ENCODE data around the gene PTPN3. TPM values are rescaled to one million over a fixed set of nuclear protein-coding genes. Genes with fewer than 3 reads are reported as not detected.
A peak's percentile ranks its signal among the peaks of the same experiment; 100 is the strongest.

PTPN3 gene
- total and polyA plus RNA-seq, 7 experiments from 2014 or later = 0.89 TPM; not detected in 6

DNA sequence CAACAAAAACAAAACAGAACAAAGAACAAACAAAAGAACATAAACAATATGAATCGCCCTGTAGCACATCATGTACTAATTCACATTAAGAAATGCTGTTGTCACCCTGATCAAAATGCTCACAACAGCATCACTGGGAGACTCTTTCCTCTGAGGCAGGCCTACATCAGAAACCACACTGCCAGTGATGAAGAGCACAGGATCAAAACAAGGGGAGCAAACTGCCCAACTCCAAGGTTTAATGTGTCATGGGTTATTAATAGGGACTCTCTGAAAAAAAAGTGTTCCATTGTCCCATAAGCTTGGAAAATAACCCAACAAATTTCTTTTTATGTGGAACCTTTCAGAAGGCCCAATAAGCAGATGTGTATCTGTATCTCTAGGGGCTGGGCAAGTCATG is 74.2 kb downstream of the PTPN3 start:
- intact Hi-C loops (cut with micrococcal nuclease) = no loop called here
- H3K27ac ChIP-seq (ENCODE audit: low read depth, low read length) = no peak overlapping the region
- Mint-ChIP-seq H3K27ac (no peak overlapping the region), H3K36me3 (no peaks in the 10 kb centered on the region), H3K9me3 (no peaks in the 10 kb centered on the region), H3K4me3 (no peak overlapping the region), H3K27me3 (peaks cover 0 to 24% (median 6%) of the 10 kb centered on the region in 5 donors), H3K4me1 (peaks cover 0 to 1% (median 0%) of the 10 kb centered on the region in 7 donors)
- ChIA-PET POLR2A (no interaction called here), CTCF (no interaction called here)
- DNase-seq (no peak), ATAC-seq (no peak)
- H3K9me3 ChIP-seq (ENCODE audit: control insufficient read depth in 2 of 3, low read length in 3 of 3) = no peaks in the 10 kb centered on the region
- no peaks in the 10 kb centered on the region for H3K27me3 ChIP-seq (ENCODE audit: control insufficient read depth in 2 of 2, insufficient read depth in 2 of 2, low read length in 2 of 2)
- H3K36me3 ChIP-seq (ENCODE audit: control insufficient read depth in 2 of 3, insufficient read depth in 3 of 3, low read length in 3 of 3) = no peaks in the 10 kb centered on the region
- no peaks in the 10 kb centered on the region for H3K4me1 ChIP-seq (ENCODE audit: control insufficient read depth in 2 of 2, insufficient read depth in 2 of 2, low read length in 2 of 2)
- no peak overlapping the region for H3K4me3 ChIP-seq (ENCODE audit: low read length)

DNA sequence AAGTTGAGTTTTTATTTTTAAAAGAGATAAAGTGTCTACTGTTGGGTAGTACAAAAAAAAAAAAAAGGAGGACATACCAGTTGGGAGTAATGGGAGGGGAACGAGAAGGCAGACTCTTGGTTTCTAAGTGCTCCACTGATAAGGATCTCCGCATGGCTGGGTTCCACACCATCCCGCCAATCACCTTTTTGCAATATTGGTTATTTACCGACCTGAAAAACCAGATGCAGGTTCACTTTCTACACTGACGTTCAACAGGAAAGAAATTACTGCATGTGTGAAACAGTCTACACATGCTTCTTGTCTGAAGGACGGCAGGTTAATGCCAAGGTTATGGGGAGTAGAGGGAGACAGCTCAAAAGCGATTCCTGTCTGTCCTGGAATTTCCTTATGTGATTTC is 75.5 kb downstream of the PTPN3 start:
- peaks cover 2 to 20% (median 8%) of the 10 kb centered on the region in 5 donors for H3K27me3 Mint-ChIP-seq
- H3K4me3 Mint-ChIP-seq = no peak overlapping the region
- H3K9me3 Mint-ChIP-seq = no peaks in the 10 kb centered on the region
- Histone ChIP-seq H3K9me3 (ENCODE audit: control insufficient read depth in 2 of 3, low read length in 3 of 3) (no peaks in the 10 kb centered on the region), H3K27me3 (ENCODE audit: control insufficient read depth in 2 of 2, insufficient read depth in 2 of 2, low read length in 2 of 2) (no peaks in the 10 kb centered on the region), H3K4me1 (ENCODE audit: control insufficient read depth in 2 of 2, insufficient read depth in 2 of 2, low read length in 2 of 2) (no peaks in the 10 kb centered on the region), H3K27ac (ENCODE audit: low read depth, low read length) (no peak overlapping the region), H3K36me3 (ENCODE audit: control insufficient read depth in 2 of 3, insufficient read depth in 3 of 3, low read length in 3 of 3) (no peaks in the 10 kb centered on the region), H3K4me3 (ENCODE audit: low read length) (no peak overlapping the region)
- H3K4me1 Mint-ChIP-seq = peaks cover 0 to 7% (median 0%) of the 10 kb centered on the region in 7 donors
- intact Hi-C loops (cut with micrococcal nuclease) = no loop called here
- no peak overlapping the region for H3K27ac Mint-ChIP-seq
- ChIA-PET CTCF (no interaction called here), POLR2A (no interaction called here)
- DNase-seq (no peak), ATAC-seq (no peak)
- no peaks in the 10 kb centered on the region for H3K36me3 Mint-ChIP-seq

DNA sequence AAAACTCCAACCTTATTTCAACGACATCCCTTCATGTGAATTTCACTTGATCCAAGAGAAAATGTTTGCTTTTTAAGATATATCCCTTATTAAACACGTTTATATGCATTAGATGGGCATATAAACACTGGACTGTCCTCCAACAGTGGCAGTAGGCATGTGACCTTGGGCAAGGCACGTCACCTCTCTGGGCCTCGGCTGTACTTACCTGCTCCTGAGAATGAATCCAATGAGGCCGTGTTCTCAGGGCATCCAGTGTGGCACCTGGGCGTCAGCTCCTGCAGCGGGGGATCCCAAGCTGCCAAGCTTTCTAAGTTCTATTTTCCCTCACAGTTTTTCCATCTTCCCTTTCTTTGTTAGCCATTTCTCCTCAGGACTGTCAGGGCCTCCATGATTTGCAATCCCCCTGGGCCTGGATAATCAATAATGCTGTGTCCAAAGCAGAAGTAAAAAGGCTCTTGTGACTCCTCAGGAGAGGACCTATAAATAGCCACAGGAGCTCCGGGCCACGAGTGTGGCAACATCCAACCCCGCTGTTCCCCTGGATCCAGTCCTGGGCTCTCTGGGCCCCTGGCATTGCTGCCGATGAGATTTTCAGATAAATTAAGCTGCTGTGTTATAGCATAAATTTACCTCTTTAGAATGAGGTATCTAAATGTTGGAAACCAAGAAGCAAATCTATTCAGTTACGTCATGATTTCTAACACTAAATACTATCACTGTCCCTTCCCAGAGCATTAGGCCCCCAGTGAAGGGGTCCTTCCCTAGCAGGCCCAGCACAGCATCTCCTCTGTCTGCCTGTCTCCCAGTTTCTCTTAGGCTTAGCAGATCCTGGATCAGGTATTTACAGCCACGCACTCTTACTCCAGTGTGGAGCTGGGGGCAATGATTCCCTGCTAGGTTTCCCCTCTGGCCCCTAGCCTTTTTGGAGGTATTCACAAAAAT is 76.8 kb downstream of the PTPN3 start:
- peaks cover 2 to 26% (median 8%) of the 10 kb centered on the region in 5 donors for H3K27me3 Mint-ChIP-seq
- ChIA-PET POLR2A (no interaction called here), CTCF (no interaction called here)
- H3K4me3 ChIP-seq (ENCODE audit: low read length) = no peak overlapping the region
- H3K36me3 ChIP-seq (ENCODE audit: control insufficient read depth in 2 of 3, insufficient read depth in 3 of 3, low read length in 3 of 3) = no peaks in the 10 kb centered on the region
- H3K27ac ChIP-seq (ENCODE audit: low read depth, low read length) = no peak overlapping the region
- DNase-seq (no peak), ATAC-seq (no peak)
- no peaks in the 10 kb centered on the region for H3K9me3 ChIP-seq (ENCODE audit: control insufficient read depth in 2 of 3, low read length in 3 of 3)
- H3K4me1 Mint-ChIP-seq = peaks cover 0 to 15% (median 0%) of the 10 kb centered on the region in 7 donors
- no peaks in the 10 kb centered on the region for H3K4me1 ChIP-seq (ENCODE audit: control insufficient read depth in 2 of 2, insufficient read depth in 2 of 2, low read length in 2 of 2)
- peaks cover 0 to 1% (median 0%) of the 10 kb centered on the region in 11 donors for H3K9me3 Mint-ChIP-seq
- no peak overlapping the region for H3K27ac Mint-ChIP-seq
- no peaks in the 10 kb centered on the region for H3K27me3 ChIP-seq (ENCODE audit: control insufficient read depth in 2 of 2, insufficient read depth in 2 of 2, low read length in 2 of 2)
- H3K4me3 Mint-ChIP-seq = no peak overlapping the region
- no peaks in the 10 kb centered on the region for H3K36me3 Mint-ChIP-seq
- intact Hi-C loops (cut with micrococcal nuclease) = no loop called here

DNA sequence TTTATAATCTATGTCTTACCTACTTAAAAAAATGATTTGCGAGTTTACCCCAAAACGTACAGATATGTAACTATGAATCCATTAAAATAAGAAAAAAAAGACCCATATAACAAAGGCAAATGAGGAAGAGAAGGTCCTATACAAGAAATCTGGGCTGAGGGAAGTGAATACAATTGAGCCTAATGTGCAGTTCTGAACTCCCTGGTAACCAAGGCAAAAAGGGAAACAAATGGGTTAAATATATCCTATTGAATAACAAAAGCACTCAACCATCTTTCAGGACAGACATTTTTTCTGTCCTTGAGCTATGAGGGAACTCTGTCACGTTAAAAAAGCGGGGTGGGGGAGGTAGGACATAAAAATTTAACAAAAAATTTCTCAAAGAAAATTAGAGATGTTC is 78.6 kb downstream of the PTPN3 start:
- Mint-ChIP-seq H3K9me3 (peaks cover 0 to 1% (median 0%) of the 10 kb centered on the region in 11 donors), H3K4me1 (peaks cover 0 to 31% (median 0%) of the 10 kb centered on the region in 7 donors), H3K4me3 (no peak overlapping the region), H3K27ac (no peak overlapping the region), H3K27me3 (peaks cover 2 to 37% (median 17%) of the 10 kb centered on the region in 5 donors), H3K36me3 (no peaks in the 10 kb centered on the region)
- ATAC-seq (no peak), DNase-seq (no peak)
- H3K4me1 ChIP-seq (ENCODE audit: control insufficient read depth in 2 of 2, insufficient read depth in 2 of 2, low read length in 2 of 2) = no peaks in the 10 kb centered on the region
- ChIA-PET CTCF (no interaction called here), POLR2A (no interaction called here)
- intact Hi-C loops (cut with micrococcal nuclease) = loop anchor here in 1 of 2 donors (5.0 to 10.0 kb wide), 4 partner anchors 43 to 485 kb away; partner anchors contain the start of genes ABITRAM, CTNNAL1 and ELP1
- H3K36me3 ChIP-seq (ENCODE audit: control insufficient read depth in 2 of 3, insufficient read depth in 3 of 3, low read length in 3 of 3) = no peaks in the 10 kb centered on the region
- no peaks in the 10 kb centered on the region for H3K9me3 ChIP-seq (ENCODE audit: control insufficient read depth in 2 of 3, low read length in 3 of 3)
- H3K27ac ChIP-seq (ENCODE audit: low read depth, low read length) = no peak overlapping the region
- no peak overlapping the region for H3K4me3 ChIP-seq (ENCODE audit: low read length)
- no peaks in the 10 kb centered on the region for H3K27me3 ChIP-seq (ENCODE audit: control insufficient read depth in 2 of 2, insufficient read depth in 2 of 2, low read length in 2 of 2)

DNA sequence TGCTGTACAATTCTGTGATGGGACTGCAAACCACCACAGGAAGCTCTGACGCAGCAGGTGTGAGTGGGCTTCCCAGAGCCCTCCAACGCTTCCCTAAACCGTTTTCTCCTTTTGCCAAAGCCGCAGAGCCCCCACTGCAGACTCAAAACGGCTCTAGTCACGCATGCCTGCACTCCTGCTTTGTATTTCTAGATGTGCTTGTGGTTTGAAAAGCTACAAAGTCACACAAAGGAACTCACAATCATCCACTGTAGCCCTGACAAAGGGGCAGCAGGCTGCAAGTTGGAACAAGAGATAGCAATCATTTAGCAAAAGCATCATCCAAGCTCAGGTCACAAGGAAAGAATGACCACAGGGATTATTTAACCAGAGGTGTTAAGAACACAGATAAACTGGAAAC is 79.3 kb downstream of the PTPN3 start:
- Histone ChIP-seq H3K27ac (ENCODE audit: low read depth, low read length) (no peak overlapping the region), H3K36me3 (ENCODE audit: control insufficient read depth in 2 of 3, insufficient read depth in 3 of 3, low read length in 3 of 3) (no peaks in the 10 kb centered on the region), H3K4me1 (ENCODE audit: control insufficient read depth in 2 of 2, insufficient read depth in 2 of 2, low read length in 2 of 2) (no peaks in the 10 kb centered on the region), H3K9me3 (ENCODE audit: control insufficient read depth in 2 of 3, low read length in 3 of 3) (no peaks in the 10 kb centered on the region), H3K4me3 (ENCODE audit: low read length) (no peak overlapping the region), H3K27me3 (ENCODE audit: control insufficient read depth in 2 of 2, insufficient read depth in 2 of 2, low read length in 2 of 2) (no peaks in the 10 kb centered on the region)
- Mint-ChIP-seq H3K9me3 (peaks cover 0 to 1% (median 0%) of the 10 kb centered on the region in 11 donors), H3K36me3 (no peaks in the 10 kb centered on the region), H3K4me1 (peaks cover 0 to 35% (median 0%) of the 10 kb centered on the region in 7 donors), H3K27me3 (peaks cover 2 to 37% (median 17%) of the 10 kb centered on the region in 5 donors), H3K27ac (peak overlapping the region in 1 of 9 donors; percentile 64), H3K4me3 (no peak overlapping the region)
- ChIA-PET CTCF (no interaction called here), POLR2A (no interaction called here)
- ATAC-seq = no peak
- no peak for DNase-seq
- intact Hi-C loops (cut with micrococcal nuclease) = loop anchor here in 1 of 2 donors (5.0 to 10.0 kb wide), 4 partner anchors 43 to 484 kb away; partner anchors contain the start of genes ABITRAM, CTNNAL1 and ELP1

DNA sequence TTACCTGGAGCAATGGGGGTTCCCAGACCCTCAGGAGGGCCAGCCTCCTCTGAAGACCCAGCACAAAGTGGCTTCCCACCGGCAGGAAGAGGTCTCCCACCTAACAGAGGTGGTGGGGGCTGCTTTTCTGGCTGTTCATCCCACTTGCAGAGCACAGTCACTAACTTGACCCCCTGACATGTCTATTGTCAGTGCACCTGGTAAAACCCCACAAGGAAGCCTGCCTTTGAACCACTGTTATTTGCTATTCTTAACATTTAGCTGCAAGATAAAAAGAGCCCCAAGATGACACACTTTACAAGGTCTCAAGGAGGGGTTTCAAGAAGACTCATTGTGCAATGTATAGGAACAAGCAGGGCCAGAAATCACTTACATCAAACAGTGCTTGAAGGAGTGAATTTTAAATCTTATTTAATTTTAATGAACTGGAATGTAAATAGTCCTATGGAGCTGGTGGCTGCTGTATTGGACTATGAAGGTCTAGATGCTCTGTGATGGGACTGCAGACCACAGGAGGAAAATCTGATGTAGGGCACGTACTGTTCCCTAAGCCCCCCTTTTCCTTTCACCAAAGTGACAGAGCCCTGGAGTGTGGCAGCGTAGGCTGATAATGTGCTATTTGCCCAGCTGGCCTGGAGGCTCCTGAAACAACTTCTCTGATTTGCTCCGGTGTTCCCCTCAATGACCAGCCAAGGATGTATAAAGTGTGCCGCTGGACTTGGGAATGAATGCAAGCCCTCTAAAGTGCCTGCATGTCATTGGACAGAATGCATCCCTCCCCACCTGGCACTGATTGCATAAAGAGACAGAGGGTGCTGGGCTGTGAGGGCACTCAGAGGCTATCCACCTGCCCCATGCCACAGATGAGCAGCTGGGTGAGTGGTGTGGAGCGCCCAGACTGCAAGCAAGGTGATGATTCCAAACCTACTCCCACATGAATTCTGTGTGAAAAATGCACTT is 80.2 kb downstream of the PTPN3 start:
- no peaks in the 10 kb centered on the region for H3K36me3 ChIP-seq (ENCODE audit: control insufficient read depth in 2 of 3, insufficient read depth in 3 of 3, low read length in 3 of 3)
- H3K36me3 Mint-ChIP-seq = no peaks in the 10 kb centered on the region
- peaks cover 0 to 1% (median 0%) of the 10 kb centered on the region in 11 donors for H3K9me3 Mint-ChIP-seq
- no peaks in the 10 kb centered on the region for H3K9me3 ChIP-seq (ENCODE audit: control insufficient read depth in 2 of 3, low read length in 3 of 3)
- DNase-seq = no peak
- peaks cover 2 to 46% (median 22%) of the 10 kb centered on the region in 5 donors for H3K27me3 Mint-ChIP-seq
- CTCF ChIA-PET = no interaction called here
- intact Hi-C loops (cut with micrococcal nuclease) = loop anchor here in 1 of 2 donors (5.0 to 10.0 kb wide), 4 partner anchors 44 to 483 kb away; partner anchors contain the start of genes ABITRAM, CTNNAL1 and ELP1
- POLR2A ChIA-PET = no interaction called here
- H3K4me3 ChIP-seq (ENCODE audit: low read length) = no peak overlapping the region
- H3K4me1 ChIP-seq (ENCODE audit: control insufficient read depth in 2 of 2, insufficient read depth in 2 of 2, low read length in 2 of 2) = no peaks in the 10 kb centered on the region
- no peak overlapping the region for H3K27ac ChIP-seq (ENCODE audit: low read depth, low read length)
- H3K4me3 Mint-ChIP-seq = peak overlapping the region in 1 of 10 donors; percentile 38
- no peaks in the 10 kb centered on the region for H3K27me3 ChIP-seq (ENCODE audit: control insufficient read depth in 2 of 2, insufficient read depth in 2 of 2, low read length in 2 of 2)
- no peak for ATAC-seq
- peaks cover 0 to 42% (median 0%) of the 10 kb centered on the region in 7 donors for H3K4me1 Mint-ChIP-seq
- peak overlapping the region in 1 of 9 donors; percentile 85 for H3K27ac Mint-ChIP-seq

Measured in naive thymus-derived CD4-positive, alpha-beta T cell (primary cell).